DND-41 (cell line): ENCODE results near the gene RAPSN.

Experiments used
- ATAC-seq: fragments of 200-7000 bp; cut with Tn5 transposase; 3 replicates; pipeline ENCODE4 v1.9.1; 2021; ENCODE audit warnings: low read depth; ENCODE audit not compliant: insufficient read depth
- DNase-seq: peaks from one replicate; pipeline ENCODE4 v3.0.0-alpha.2; 2020
- H2AFZ ChIP-seq: 2 replicates; pipeline ENCODE4 v1.6.0; 2012; ENCODE audit warnings: low read depth, low read length
- H3K27ac ChIP-seq: 2 replicates; pipeline ENCODE4 v1.5.1; 2012; ENCODE audit warnings: low read length, inconsistent platforms
- H3K27me3 ChIP-seq: fragments of 200-600 bp; sonication (generic); 2 replicates; pipeline ENCODE4 v1.6.0; 2012; ENCODE audit warnings: low read length, mild to moderate bottlenecking, inconsistent platforms; ENCODE audit not compliant: insufficient read depth, poor library complexity
- H3K36me3 ChIP-seq: 2 replicates; pipeline ENCODE4 v1.5.1; 2012; ENCODE audit warnings: low read length, inconsistent platforms; ENCODE audit not compliant: insufficient read depth
- H3K4me1 ChIP-seq: 2 replicates; pipeline ENCODE4 v1.5.1; 2012; ENCODE audit warnings: mild to moderate bottlenecking, low read length; ENCODE audit not compliant: insufficient read depth
- H3K4me2 ChIP-seq: 2 replicates; pipeline ENCODE4 v1.6.0; 2012; ENCODE audit warnings: mild to moderate bottlenecking, moderate library complexity, low read length, inconsistent platforms; ENCODE audit not compliant: insufficient read depth
- H3K4me3 ChIP-seq, 2 experiments: fragments of 200-600 bp in 1 of 2; shearing (Covaris generic) in 1 of 2; 2 replicates each; pipeline ENCODE4 v1.5.1; 2012 to 2016; ENCODE audit warnings: inconsistent platforms in 2 of 2, low read length in 2 of 2, mild to moderate bottlenecking in 2 of 2, low read depth in 1 of 2, moderate library complexity in 1 of 2
- H3K79me2 ChIP-seq: 2 replicates; pipeline ENCODE4 v1.6.0; 2012; ENCODE audit warnings: low read length, inconsistent platforms; ENCODE audit not compliant: insufficient read depth
- H3K9ac ChIP-seq: 2 replicates; pipeline ENCODE4 v1.6.0; 2012; ENCODE audit warnings: low read depth, mild to moderate bottlenecking, inconsistent platforms, low read length, moderate library complexity
- H3K9me3 ChIP-seq: 2 replicates; pipeline ENCODE4 v1.5.1; 2012; ENCODE audit warnings: low read length, moderate library complexity, mild to moderate bottlenecking, inconsistent platforms; ENCODE audit not compliant: insufficient read depth, severe bottlenecking
- H4K20me1 ChIP-seq: 2 replicates; pipeline ENCODE4 v1.6.0; 2012; ENCODE audit warnings: low read length; ENCODE audit not compliant: insufficient read depth
- CTCF ChIP-seq: IDR thresholded peaks from 2 replicates; pipeline ENCODE4 v1.5.1; 2012; ENCODE audit warnings: borderline replicate concordance, low read length, moderate library complexity, mild to moderate bottlenecking; ENCODE audit not compliant: poor library complexity, severe bottlenecking; ENCODE audit errors: extremely low read depth
- EZH2 ChIP-seq: IDR thresholded peaks from 3 replicates; pipeline ENCODE4 v1.6.1; 2012; ENCODE audit warnings: borderline replicate concordance, low read depth, mild to moderate bottlenecking, moderate library complexity, low read length, inconsistent platforms; ENCODE audit not compliant: severe bottlenecking

The RAPSN gene

GRCh38 chr11:47469361-47470179 lies 20.6 kb upstream of the RAPSN start:
- H3K4me1 ChIP-seq = no peaks in the 10 kb centered on the region
- no peak overlapping the region for H3K4me3 ChIP-seq
- H3K27me3 ChIP-seq = no peaks in the 10 kb centered on the region
- H2AFZ ChIP-seq = no peak overlapping the region
- no peak overlapping the region for H3K4me2 ChIP-seq
- no peaks in the 10 kb centered on the region for H3K9me3 ChIP-seq
- no peak overlapping the region for H3K27ac ChIP-seq
- ATAC-seq (no peak; the same call in 2 of the 3 replicates), DNase-seq (no peak)
- no peak for TF ChIP-seq CTCF
- no peak for TF ChIP-seq EZH2
- H3K79me2 ChIP-seq = peaks cover 37% of the 10 kb centered on the region
- peaks cover 35% of the 10 kb centered on the region for H4K20me1 ChIP-seq
- H3K36me3 ChIP-seq = peaks cover 90% of the 10 kb centered on the region
- no peak overlapping the region for H3K9ac ChIP-seq

GRCh38 chr11:47468598-47469214 lies 19.8 kb upstream of the RAPSN start:
- peaks cover 40% of the 10 kb centered on the region for H3K79me2 ChIP-seq
- no peak for ATAC-seq
- H3K4me3 ChIP-seq = no peak overlapping the region
- H3K36me3 ChIP-seq = peaks cover 84% of the 10 kb centered on the region
- H4K20me1 ChIP-seq = peaks cover 37% of the 10 kb centered on the region
- TF ChIP-seq EZH2 (no peak), CTCF (no peak)
- H3K9me3 ChIP-seq = no peaks in the 10 kb centered on the region
- H3K27ac ChIP-seq = no peak overlapping the region
- H3K4me1 ChIP-seq = no peaks in the 10 kb centered on the region
- no peak overlapping the region for H3K9ac ChIP-seq
- no peak overlapping the region for H2AFZ ChIP-seq
- no peak overlapping the region for H3K4me2 ChIP-seq
- no peak for DNase-seq
- H3K27me3 ChIP-seq = no peaks in the 10 kb centered on the region

- Histone ChIP-seq H3K9ac (no peak overlapping the region), H3K27ac (no peak overlapping the region), H2AFZ (no peak overlapping the region), H3K27me3 (no peaks in the 10 kb centered on the region), H3K4me3 (no peak overlapping the region), H3K4me1 (no peaks in the 10 kb centered on the region), H3K9me3 (no peaks in the 10 kb centered on the region), H3K4me2 (no peak overlapping the region), H3K36me3 (peaks cover 75% of the 10 kb centered on the region), H4K20me1 (peaks cover 37% of the 10 kb centered on the region), H3K79me2 (peaks cover 37% of the 10 kb centered on the region)
- no peak for ATAC-seq
- DNase-seq = no peak
- no peak for TF ChIP-seq CTCF
- TF ChIP-seq EZH2 = no peak
Observed at GRCh38 chr11:47467357-47467756, 18.4 kb upstream of the RAPSN start.
